Endothelial cell of umbilical vein (primary cell): ENCODE results near the gene PRPF40A.

ENCODE experiments used
- EZH2 ChIP-seq: IDR thresholded peaks from 2 replicates; pipeline ENCODE4 v1.6.1; 2012; ENCODE audit warnings: borderline replicate concordance, low read depth, mild to moderate bottlenecking, moderate library complexity, low read length, inconsistent platforms; ENCODE audit not compliant: severe bottlenecking
- GATA2 ChIP-seq: IDR thresholded peaks from 2 replicates; pipeline ENCODE4 v1.7.0; 2011; ENCODE audit warnings: low read depth, mild to moderate bottlenecking, moderate library complexity, mixed read lengths, low read length; ENCODE audit not compliant: insufficient read length, insufficient read depth
- JUN ChIP-seq: IDR thresholded peaks from 2 replicates; pipeline ENCODE4 v1.6.1; 2011; ENCODE audit warnings: borderline replicate concordance, low read depth; ENCODE audit not compliant: insufficient read length, insufficient read depth
- POLR2A ChIP-seq: IDR thresholded peaks from 2 replicates; pipeline ENCODE4 v1.6.1; 2012; ENCODE audit warnings: low read depth, mild to moderate bottlenecking, control low read depth, low read length
- POLR2AphosphoS5 ChIP-seq: IDR thresholded peaks from 2 replicates; pipeline ENCODE4 v1.6.1; 2012; ENCODE audit warnings: low read depth, mild to moderate bottlenecking, control low read depth, low read length, moderate library complexity; ENCODE audit not compliant: insufficient read depth
- TF ChIP-seq, protein P1 (sequence below), 2 donors: IDR thresholded peaks; 1 replicate in 1 of 2; 2 replicates in 1 of 2; pipeline ENCODE4 v1.5.1; 2011; ENCODE audit warnings: low read length in 2 of 2, mild to moderate bottlenecking in 2 of 2, moderate library complexity in 2 of 2, control low read depth in 1 of 2, inconsistent platforms in 1 of 2, low read depth in 1 of 2; ENCODE audit not compliant: insufficient read depth in 1 of 2; ENCODE audit errors: extremely low read depth in 1 of 2

GRCh38 chr2:152717228-152718075, at the start of gene PRPF40A:
- peak; percentile 45 for TF ChIP-seq POLR2A
- TF ChIP-seq, protein P1, sequence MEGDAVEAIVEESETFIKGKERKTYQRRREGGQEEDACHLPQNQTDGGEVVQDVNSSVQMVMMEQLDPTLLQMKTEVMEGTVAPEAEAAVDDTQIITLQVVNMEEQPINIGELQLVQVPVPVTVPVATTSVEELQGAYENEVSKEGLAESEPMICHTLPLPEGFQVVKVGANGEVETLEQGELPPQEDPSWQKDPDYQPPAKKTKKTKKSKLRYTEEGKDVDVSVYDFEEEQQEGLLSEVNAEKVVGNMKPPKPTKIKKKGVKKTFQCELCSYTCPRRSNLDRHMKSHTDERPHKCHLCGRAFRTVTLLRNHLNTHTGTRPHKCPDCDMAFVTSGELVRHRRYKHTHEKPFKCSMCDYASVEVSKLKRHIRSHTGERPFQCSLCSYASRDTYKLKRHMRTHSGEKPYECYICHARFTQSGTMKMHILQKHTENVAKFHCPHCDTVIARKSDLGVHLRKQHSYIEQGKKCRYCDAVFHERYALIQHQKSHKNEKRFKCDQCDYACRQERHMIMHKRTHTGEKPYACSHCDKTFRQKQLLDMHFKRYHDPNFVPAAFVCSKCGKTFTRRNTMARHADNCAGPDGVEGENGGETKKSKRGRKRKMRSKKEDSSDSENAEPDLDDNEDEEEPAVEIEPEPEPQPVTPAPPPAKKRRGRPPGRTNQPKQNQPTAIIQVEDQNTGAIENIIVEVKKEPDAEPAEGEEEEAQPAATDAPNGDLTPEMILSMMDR (IDR thresholded peaks at IDR 0.05; ENCODE audit: extremely low read depth in 1 of 2, insufficient read depth in 1 of 2, low read depth in 1 of 2, low read length in 2 of 2): no peak
- no peak for TF ChIP-seq GATA2
- TF ChIP-seq EZH2: no peak
- peak; percentile 45 for TF ChIP-seq POLR2AphosphoS5
- TF ChIP-seq JUN: no peak
